MV-4-11 (cell line): ENCODE measurements around the gene NME8.
A peak's percentile ranks its signal among the peaks of the same experiment; 100 is the strongest.

Source experiments
- DNase-seq: peaks from one replicate; lab custom pipeline; 2025; lab: John Stamatoyannopoulos, UW

The NME8 gene

DNA sequence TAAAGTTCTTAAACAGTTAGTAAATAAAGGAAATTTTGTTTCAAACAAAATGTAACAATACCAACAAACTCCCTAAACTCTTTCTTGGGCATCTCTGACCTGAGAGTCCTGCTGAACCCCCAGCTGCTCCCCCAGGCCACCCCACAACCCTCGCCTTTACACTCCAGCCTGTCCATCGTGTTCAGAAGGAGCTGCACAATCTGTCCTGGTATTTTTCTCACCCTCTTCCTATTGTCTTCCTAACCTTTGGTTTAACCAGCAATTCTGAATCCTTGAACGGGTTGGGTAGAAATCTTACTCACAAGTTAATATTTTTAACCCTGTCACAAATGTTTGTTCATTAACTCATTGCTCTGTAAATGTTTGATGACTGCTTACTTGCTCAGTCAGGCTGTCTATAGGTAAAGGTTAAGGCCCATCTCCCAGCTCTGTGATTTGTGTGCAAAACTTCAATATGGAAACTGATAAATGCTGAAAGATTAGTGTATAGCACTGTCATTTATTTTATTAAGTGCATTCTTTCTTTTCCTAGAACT, 51.4 kb downstream of the NME8 start:
- DNase-seq: no peak

DNA sequence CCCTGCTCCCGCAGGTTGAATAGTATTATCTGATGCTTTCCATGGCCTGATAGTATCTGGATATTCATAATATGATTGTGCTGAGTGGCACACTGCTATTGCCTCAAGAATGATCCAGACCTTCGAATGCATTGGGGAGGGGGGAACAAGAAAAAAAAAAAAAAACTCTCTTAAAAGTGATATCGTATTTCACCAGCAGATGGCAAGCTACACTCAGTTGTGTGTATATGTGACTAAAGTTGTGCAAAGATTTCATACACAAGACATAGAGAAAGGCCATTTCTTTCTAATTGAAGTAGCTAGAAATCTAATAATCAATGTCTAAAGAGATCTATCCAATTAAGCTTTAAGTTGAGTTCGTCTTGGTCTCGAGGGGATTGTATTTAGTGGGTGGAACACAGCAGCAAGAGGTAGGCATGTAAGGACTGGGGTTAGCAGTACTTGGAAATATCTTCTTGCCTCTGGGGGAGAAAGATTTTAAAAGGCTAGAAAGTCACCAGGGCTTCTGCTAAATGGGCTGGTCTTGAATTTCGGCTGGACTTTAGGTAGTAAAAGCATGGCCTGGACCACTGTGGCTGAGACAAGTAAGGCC, 52.9 kb downstream of the NME8 start:
- DNase-seq: peak; percentile 15

DNA sequence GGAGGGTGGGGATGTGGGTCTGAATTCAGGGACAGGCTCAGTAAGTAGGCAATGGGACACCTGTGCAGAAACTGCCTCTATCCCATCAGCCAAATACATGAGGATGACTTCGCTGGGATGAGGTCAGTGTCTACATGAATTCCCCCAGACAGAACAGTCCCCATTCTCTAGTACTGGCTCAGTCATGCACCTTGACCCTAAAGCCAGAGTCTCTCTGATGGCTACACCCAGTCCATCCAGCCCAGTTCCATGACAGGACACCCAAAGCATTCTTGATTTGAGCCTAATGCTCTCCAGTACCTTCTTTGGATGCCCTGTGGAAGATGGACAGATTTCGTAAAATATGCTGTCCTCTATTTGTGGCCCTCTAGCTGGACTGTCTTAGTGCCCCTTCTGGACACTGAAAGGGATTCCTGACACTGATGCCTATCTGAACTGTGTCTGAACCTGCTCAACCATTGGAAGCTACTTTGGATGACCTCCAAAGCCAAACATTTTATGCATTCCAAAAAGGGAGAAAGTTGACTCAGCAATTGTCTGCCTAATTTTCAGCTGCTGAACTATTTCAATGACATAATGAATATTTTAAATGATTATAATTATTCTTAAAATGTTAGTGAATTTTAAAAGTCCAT, 53.6 kb downstream of the NME8 start:
- no peak for DNase-seq

DNA sequence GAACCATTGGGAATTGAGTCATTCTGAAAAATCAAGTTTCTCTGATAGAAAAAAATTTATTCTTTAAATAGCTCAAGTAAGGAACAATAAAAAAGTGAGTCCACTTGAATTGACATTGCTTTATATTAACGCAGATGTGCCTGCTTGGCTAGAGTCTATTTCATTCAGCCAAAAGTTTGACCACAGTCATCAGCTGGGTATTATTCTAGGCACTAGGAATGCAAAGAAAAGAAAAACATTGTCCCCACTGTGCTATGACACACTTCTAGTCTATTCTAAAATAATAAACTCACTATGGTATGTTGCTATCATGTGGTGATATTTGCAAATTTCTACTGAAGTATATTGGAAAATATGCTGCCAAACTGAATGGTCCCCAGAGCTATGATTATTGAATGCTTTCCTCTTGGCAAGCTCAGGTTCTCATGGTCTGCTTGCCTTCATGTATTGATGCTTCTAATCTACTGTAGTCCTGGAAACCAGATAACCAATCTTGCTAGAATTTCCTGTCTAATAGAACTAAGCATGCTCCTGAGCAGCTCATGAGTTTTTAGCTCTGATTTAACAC, 59.9 kb downstream of the NME8 start:
- DNase-seq: no peak

DNA sequence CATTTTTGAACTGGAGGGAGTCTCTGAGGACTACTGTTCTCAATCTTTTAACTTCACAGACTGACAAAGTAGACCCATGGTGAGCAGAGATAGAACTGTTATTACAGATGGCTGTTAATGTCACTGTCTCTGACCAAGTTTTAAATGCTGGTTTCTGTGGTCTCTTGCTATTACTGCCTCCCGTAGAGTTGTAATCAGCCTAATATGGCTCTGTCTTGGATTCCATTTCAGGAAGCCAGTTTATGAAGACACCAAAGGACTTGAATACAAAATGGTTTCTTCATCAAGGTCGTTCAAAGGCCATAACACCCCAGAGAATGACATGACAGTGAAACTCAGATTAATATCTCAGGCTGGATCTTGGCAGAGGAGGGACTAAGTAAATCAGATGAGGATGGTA, 64.4 kb downstream of the NME8 start:
- DNase-seq: no peak

DNA sequence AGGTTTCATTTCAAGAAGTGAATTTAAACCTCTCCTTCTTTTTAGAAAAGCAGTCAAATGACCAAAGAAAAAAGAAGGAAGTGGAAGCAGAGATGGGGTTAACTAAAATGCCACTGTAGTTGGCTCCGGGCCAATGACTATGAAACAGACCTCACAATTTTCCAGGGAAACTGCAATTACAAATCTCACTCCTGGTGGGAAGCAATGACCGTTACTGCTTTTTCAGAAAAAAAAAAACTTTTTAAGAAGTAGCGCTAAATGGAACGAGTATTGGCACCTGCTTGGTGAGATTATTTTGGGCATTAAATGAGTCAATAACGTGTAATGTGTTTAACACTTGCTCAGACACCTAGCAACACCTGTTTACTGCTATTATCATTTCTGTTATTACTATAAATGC, 67.0 kb downstream of the NME8 start:
- DNase-seq: peak; percentile 80

DNA sequence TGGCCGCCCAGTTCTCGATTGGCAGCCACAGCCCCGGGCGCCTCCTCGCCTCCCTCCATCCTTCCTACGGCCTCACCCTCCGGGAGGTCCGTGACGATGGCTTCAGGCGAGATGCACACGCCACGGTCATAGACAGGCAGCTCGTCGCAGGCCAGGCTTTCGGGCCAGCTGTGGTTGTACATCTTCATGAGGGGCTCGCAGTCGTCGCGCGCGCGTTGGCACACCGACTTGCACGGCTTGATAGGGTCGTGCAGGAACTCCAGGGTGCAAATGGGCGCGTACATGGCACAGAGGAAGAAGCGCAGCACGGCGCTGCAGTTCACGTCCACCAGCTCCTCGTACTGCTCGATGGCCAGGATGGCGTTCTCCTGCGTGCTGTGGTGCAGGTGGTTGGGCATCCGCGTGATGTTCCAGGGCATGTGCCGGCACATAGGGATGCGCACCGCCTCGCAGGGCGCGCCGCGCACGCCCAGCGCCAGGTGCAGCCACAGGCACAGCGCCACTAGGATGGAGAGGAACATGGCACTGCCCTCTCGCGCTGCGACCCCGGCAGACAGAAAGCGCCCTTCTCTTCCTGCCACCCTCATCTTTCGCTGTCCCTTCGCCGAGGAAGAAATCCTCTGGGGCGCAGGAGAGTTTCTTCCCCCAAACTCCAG, 67.7 kb downstream of the NME8 start:
- no peak for DNase-seq

DNA sequence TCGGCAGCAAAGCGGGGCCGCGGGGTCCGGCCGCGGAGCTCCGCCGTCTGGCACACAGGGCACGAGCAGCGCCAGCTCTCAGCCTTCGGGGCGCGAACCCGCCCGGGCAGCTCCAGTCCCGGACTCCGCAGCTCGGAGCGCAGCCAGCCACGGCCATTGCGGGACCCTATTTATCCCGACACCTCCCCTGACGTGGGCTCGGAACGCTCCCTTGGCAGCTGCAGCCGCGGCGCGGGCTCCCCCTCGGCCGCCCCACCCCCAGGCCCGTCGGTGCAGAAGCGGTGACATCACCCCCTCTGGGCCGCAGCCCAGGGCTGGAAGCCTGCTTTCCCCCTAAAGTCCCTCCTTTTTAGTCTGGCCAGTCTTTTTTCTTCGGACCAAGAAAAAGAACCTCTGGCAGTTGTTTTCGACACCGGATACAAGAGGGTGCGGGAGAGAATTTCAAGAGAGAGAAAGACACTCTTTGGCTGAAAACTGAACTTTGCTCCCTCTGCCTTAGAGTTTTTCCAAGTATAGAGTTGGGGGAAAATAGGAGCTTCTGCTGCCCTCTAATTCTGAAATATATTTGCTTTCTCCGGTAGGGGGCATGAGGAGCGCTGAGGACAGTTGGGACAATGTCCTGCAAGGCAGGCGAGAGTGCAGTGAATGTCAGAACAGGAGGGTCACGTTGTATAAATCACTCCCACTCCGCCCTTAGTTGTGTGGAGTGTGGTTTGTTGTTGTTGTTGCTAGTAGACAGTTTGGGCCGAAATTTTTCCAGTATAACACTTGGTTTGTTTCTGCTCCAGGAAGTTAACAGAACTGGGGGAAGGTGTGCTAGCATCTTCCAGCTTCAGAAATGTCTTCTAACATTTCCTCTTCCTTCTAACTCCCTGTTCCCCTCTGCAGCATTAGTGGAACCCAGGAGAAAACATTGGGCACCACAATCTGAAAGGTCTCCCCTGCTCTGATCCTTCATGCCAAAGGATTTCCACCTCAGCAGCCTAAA, 68.6 kb downstream of the NME8 start, which contains the start of gene SFRP4:
Gene SFRP4 (minus strand): TSS at position 145 of the 988 bp plus-strand sequence. CDS start 280 bp downstream, outside the sequence.
- DNase-seq: peak; percentile 53

DNA sequence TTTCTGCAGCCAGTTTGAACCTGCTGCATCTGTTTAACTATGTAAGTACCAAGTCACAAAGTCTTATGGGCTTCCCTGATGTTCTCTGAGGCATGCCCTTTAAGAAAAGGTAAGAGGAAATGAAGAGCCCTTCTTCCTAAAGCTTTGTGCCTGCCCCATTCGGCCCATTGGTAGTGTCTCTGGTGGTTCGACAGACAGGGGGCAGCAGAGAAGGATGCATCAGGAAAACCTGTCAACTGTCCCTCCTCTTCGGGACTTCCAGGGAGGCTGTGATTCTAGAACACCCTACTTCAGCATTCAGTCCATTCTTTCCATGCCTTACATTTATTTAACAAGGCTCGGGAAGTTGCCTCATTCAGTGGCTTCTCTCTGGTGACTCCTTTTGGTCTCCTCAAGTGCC, 70.1 kb downstream of the NME8 start:
- DNase-seq: no peak

DNA sequence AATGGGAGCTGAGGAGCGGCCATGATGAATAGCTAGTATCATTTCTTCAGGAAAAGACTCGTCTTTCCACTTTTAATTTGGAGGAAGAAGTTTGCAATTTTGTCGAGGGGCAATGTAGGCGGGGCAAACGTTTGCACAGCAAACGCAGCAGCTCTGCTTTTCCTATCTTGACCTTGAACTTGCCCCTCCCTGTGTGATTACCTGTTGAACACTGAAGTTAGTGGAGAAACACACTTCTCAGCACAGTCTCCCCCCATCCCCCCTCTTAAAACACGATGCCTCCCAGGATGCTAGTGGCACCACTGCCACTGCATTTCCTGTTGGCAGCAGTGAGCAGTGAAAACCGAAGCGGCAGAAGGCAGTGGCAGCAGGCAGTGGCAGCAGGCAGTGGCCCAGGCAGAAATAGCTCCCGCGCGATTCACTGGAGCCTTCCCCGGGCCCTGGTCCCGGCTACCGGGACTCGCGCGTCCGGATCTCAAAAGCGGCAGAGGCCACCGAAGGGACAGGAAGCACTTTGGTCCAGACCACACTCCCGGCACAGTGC, 72.0 kb downstream of the NME8 start, which contains the start of gene EPDR1:
Gene EPDR1 (plus strand): TSS at position 336 of the 544 bp plus-strand sequence. CDS start 300 bp downstream, outside the sequence.
- peak; percentile 71 for DNase-seq

DNA sequence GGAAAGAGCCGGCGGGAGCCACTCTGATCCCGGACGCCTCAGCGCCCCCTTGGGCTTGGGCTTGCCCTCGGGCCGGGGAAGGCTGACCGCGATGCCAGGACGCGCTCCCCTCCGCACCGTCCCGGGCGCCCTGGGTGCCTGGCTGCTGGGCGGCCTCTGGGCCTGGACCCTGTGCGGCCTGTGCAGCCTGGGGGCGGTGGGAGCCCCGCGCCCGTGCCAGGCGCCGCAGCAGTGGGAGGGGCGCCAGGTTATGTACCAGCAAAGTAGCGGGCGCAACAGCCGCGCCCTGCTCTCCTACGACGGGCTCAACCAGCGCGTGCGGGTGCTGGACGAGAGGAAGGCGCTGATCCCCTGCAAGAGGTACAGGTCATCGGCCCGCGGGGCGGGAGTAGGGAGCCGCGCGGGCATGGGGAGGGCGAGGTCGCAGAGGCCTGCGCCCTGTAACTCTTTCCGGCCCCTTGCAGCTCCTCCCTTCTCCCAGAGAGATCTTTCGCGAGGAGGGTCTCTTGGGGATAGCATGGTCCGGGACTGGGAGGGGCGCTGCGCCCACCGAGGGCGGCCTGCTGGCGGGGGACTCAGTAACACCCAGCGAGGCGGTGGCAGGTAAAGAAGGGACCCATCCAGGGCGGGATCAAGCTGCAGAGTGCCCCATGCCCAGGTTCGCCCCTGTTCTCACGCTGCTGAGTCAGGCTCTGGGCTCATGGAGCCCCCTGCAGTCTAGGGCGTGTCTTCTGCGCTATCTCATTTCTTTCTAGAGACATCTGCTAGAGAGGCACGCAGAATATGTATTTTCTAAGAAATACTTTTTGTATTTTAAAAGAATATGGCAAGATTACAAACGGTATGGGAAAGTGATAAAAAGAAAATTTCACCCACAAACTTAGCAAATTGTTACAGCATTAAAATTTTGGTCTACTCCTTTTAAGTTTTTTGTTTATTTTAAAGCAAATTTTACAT, 72.7 kb downstream of the NME8 start:
- peak; percentile 58 for DNase-seq

DNA sequence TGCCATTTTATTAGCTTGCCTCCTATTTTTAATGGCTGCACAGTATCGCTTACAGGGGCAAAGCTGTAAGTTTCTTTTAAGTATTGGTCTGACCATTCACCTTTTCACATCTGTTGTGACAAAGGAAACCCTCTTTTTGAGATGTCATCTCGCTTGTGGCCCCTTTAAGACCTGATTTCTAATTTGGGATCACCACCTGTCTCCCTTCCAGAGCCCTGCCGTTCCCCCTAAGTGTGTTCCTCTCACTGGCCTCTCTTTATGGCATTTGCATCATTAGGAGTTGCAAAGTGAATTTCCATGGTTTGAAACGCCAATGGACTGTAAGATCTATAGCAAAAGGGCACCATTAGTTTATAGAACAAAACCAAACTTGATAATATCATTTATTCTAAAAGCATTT, 73.5 kb downstream of the NME8 start:
- no peak for DNase-seq

DNA sequence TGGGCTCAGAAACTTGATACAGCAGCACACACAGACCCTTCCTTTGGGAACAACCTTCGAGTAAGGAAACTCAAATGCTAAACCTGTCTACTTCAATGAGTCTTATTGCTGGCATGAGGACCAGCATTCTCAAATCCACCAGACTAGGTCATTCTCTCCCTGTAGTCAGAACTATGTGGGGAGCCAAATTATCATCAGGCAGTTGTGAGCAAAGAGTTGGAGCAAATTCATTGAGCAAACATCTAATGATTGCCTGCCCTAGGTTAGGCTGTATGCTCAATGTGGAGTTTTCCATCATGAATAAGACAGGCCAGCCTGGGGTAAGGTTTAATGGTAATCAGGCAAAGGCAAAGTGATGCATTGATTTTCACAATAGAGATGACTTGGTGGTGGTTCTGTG, 75.6 kb downstream of the NME8 start:
- DNase-seq: no peak

DNA sequence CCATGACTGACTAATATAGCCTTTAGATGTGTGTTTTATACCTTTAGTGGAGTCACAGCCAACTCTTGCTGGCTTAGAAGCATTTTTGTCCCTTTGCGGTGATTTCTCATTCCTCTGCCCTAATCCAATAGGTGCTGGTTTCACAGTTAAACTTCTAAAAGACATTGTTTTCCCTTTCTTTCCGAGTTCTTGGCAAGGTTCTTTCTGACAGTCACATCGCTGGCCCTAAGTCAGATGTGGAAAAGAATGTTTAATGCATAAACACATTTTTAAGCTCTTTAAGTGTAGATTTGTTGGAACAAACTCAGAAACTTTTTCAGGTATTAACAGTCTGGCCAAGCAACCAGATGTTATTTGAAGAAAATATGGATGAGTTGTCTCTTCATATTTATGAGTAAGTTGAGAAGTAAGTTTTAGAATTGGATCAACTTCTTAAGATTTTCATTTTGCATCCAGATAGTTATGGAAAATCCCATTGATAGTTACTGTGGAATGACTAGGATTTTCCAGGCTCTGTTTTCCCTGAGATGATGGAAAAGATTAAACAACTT, 76.2 kb downstream of the NME8 start:
- no peak for DNase-seq

DNA sequence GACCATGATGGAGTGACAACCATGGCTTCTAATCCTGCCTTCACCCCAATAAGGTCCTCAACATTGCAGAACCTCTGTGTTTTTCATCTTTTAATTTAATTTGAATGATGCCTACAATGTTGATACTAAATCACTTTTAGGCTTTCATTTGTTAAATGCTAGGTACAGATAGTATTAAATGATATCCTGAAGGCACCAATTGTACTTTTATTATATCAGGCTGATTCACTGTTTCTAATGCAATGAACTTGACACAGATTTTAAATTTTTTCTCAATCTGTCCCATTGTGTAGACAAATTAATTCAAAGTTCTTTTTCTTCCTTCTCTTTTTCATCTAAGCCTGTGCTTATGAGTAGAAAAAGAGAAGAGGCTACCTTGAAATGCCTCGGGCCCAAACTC, 77.2 kb downstream of the NME8 start:
- DNase-seq: no peak

DNA sequence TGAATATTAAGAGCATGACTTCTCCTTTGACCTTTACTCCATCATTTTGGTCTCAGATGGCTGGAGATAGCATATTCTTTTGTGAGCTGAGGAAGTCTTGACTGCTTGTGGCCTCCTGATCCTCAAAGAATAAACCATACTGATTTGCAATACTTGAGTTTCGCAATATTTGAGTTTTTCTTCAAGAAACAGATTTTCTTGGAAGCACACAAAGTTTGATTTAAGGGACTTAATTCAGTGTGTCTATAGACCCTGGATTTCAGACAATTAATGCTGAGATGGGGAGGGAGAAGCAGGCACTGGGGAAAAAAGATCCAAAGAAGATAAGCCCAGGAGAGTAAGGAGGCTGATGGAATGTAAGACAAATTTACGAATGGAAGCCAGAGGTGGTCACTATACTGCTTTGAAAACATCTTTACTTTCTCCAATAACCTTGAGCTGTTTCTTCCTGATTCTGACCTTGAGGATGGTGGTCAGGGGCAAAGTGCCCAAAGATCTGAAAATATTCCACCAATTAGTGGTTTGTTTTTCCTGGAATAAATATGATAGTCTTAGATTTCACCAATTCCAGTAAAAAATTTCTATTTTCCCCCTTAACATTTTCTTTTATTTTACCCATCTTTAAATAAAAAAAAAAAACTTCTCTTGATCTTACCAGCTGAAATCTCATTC, 79.5 kb downstream of the NME8 start:
- DNase-seq: peak; percentile 53

DNA sequence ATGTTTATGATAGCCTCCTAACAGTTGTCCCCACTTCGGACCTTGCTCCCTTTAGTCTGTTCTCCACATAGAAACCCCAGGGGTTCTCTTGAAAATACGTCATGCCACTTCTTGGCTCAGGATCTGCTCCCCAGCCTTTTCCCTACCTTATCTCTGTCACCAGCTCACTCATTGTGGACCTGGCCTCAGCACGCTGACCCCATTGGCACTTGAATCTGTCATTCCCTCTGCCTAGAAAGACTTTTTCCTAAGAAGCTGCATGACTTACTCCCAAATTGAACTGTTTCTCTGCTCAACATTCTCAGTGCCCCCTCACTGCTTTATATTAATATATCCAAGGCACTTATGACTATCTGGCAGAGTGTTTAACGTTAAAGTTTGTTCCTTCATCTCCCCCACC, 80.5 kb downstream of the NME8 start:
- no peak for DNase-seq

DNA sequence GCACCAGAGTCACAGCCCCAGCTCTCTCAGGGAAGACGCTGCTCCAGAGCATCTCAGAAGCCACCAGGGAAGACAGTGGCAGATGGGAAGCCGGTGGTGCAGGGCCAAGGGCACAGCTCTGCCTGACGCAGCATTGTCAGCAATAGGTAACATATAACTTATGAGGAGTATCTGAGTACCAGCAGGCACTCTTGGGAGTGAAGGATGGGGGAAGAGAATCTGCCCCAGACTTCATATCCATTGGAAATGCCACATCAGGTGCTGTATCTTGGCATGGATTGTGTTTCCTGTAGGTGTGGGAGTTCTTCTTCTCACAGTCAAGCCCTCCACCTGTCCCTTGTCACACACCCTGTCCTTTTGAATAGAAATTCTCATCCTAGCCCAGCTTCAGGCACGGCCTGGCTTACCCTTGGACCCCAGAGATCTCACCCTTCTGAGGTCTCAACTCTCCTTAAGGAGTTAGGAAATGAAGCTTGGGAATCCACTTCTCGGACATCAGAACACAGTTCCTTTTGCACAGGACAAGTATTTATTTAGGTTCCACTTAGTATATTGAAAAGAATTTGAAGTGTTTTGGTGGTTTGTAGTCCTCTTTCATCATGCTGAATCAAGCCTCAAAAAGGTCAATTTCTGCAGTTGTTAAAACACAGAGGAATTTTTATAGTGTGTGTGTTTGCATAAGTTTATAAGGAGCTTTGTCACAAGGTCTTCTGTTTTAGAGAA, 82.0 kb downstream of the NME8 start:
- no peak for DNase-seq

DNA sequence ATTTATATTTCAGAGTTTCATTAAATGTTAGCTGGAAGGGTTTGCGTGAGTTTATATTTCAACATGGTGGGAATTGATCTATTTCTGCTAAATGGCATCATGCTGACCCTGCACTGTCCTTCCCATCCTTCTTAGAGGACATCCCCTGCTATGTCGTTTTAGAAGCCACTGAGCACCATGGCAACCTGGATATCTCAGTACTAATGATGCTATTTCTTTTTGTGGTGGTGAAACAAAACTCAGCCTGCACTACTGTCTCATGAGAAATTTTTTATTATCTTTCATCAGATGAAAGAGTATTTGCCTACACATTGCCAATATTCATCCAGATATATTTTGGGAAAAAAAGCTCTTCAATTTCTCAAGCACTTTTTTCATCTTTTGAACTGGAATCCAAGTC, 84.1 kb downstream of the NME8 start:
- DNase-seq: no peak
